Superior temporal gyrus (tissue), 1 donor: ENCODE results near the gene EXOC7.
A peak's percentile ranks its signal among the peaks of the same experiment; 100 is the strongest.

ENCODE experiments used
- DNase-seq: peaks from one replicate; pipeline ENCODE4 v3.0.0-alpha.2; 2016; ENCODE audit errors: extremely low spot score

Gene EXOC7

GRCh38 chr17:76103274-76104139, at the start of gene EXOC7:
Gene EXOC7 (minus strand): TSS chr17:76103787. CDS start chr17:76103692, 95 bp downstream.
- peak; percentile 98 for DNase-seq

GRCh38 chr17:76153202-76153601, 49.6 kb upstream of the EXOC7 start:
- DNase-seq: no peak

- no peak for DNase-seq
Measured at GRCh38 chr17:76152591-76152990, 49.0 kb upstream of the EXOC7 start.

- no peak for DNase-seq
Measured at GRCh38 chr17:76151896-76152454, 48.4 kb upstream of the EXOC7 start.

- no peak for DNase-seq
Measured at GRCh38 chr17:76150712-76151622, 47.4 kb upstream of the EXOC7 start.

- DNase-seq: no peak
Measured at GRCh38 chr17:76149214-76149613, 45.6 kb upstream of the EXOC7 start.

- no peak for DNase-seq
Measured at GRCh38 chr17:76148015-76148326, 44.4 kb upstream of the EXOC7 start.

GRCh38 chr17:76147211-76148014, 43.8 kb upstream of the EXOC7 start:
- peak; percentile 60 for DNase-seq

- no peak for DNase-seq
Measured at GRCh38 chr17:76146053-76146851, 42.7 kb upstream of the EXOC7 start.

- no peak for DNase-seq
Measured at GRCh38 chr17:76145231-76146052, 41.9 kb upstream of the EXOC7 start.

- no peak for DNase-seq
Measured at GRCh38 chr17:76142585-76143041, 39.0 kb upstream of the EXOC7 start.

GRCh38 chr17:76142039-76142584, 38.5 kb upstream of the EXOC7 start:
- no peak for DNase-seq

GRCh38 chr17:76141212-76142038, 37.8 kb upstream of the EXOC7 start, which contains the start of gene FOXJ1:
Gene FOXJ1 (minus strand): TSS chr17:76141245. CDS start chr17:76140395, 850 bp downstream.
- DNase-seq: peak; percentile 95

- DNase-seq: no peak
Measured at GRCh38 chr17:76140661-76141211, 37.1 kb upstream of the EXOC7 start.

- DNase-seq: no peak
Measured at GRCh38 chr17:76139801-76140660, 36.4 kb upstream of the EXOC7 start.

- DNase-seq: no peak
Measured at GRCh38 chr17:76138896-76139752, 35.5 kb upstream of the EXOC7 start.
